GM10847 (cell line): ENCODE data around the gene ALDH1L2.

Experiments used
- POLR2A ChIP-seq: IDR thresholded peaks from 2 replicates; pipeline ENCODE4 v1.6.1; 2011; ENCODE audit not compliant: insufficient read length; ENCODE audit errors: extremely low read depth

Gene ALDH1L2

GRCh38 chr12:105092336-105092735, 8.1 kb upstream of the ALDH1L2 start:
- TF ChIP-seq POLR2A, result no peak

GRCh38 chr12:105091476-105092206, 7.4 kb upstream of the ALDH1L2 start:
- TF ChIP-seq POLR2A, result no peak

GRCh38 chr12:105090361-105090760, 6.1 kb upstream of the ALDH1L2 start:
- TF ChIP-seq POLR2A, result no peak

GRCh38 chr12:105089817-105090216, 5.6 kb upstream of the ALDH1L2 start:
- TF ChIP-seq POLR2A, result no peak

- no peak for TF ChIP-seq POLR2A
Measured at GRCh38 chr12:105085501-105085900, 1.2 kb upstream of the ALDH1L2 start.

- no peak for TF ChIP-seq POLR2A
Measured at GRCh38 chr12:105083551-105084105, 630 bp downstream of the ALDH1L2 start.

GRCh38 chr12:105083031-105083430, 1.2 kb downstream of the ALDH1L2 start:
- no peak for TF ChIP-seq POLR2A

GRCh38 chr12:105078712-105079570, 5.3 kb downstream of the ALDH1L2 start:
- TF ChIP-seq POLR2A, result no peak

- no peak for TF ChIP-seq POLR2A
Measured at GRCh38 chr12:105077435-105077834, 6.8 kb downstream of the ALDH1L2 start.

GRCh38 chr12:105076913-105077312, 7.3 kb downstream of the ALDH1L2 start:
- no peak for TF ChIP-seq POLR2A

- TF ChIP-seq POLR2A, result no peak
Measured at GRCh38 chr12:105076098-105076497, 8.2 kb downstream of the ALDH1L2 start.

- no peak for TF ChIP-seq POLR2A
Measured at GRCh38 chr12:105072888-105073488, 11.3 kb downstream of the ALDH1L2 start.

GRCh38 chr12:105071981-105072380, 12.3 kb downstream of the ALDH1L2 start:
- TF ChIP-seq POLR2A, result no peak

- TF ChIP-seq POLR2A, result no peak
Measured at GRCh38 chr12:105069936-105070702, 14.1 kb downstream of the ALDH1L2 start.

GRCh38 chr12:105067511-105068031, 16.7 kb downstream of the ALDH1L2 start:
- no peak for TF ChIP-seq POLR2A
